EL (cell line): ENCODE results near the gene MYOCD.

Source experiments
- DNase-seq: peaks from one replicate; pipeline ENCODE4 v3.0.0-alpha.2; 2016

MYOCD gene

GRCh38 chr17:12644623-12645022, 21.1 kb upstream of the MYOCD start:
- no peak for DNase-seq

DNA sequence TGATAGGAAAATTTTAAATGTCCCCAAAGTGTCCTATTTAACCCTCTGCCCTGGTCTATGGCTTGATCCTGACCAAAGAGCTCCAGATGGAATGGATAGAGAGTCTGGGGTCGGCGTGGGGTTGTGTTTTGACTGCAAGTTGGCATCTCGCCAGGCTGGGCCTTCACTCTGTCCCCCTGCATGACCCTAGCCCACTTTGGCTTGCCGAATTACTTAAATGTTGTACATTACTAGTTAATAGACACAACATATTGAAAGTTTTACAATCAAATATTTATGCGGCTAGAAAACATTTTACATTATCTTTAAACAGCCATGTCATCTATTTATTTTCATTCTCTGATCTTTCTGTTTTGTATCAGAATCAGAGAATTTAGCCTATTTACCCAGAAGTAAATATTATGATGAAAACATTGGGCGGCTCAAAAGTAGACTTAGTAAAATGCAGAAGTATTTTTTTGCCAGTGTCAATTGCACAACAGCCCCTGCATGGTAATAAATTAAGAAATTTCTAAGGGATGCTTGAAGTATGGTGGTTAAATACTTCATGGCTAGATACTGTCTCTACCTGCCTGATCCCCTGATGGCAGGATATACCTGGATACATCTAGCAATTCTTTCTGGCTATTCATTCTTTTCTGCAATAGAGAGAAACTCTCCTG, 18.8 kb upstream of the MYOCD start:
- no peak for DNase-seq

GRCh38 chr17:12648498-12648897, 17.2 kb upstream of the MYOCD start:
- no peak for DNase-seq

DNA sequence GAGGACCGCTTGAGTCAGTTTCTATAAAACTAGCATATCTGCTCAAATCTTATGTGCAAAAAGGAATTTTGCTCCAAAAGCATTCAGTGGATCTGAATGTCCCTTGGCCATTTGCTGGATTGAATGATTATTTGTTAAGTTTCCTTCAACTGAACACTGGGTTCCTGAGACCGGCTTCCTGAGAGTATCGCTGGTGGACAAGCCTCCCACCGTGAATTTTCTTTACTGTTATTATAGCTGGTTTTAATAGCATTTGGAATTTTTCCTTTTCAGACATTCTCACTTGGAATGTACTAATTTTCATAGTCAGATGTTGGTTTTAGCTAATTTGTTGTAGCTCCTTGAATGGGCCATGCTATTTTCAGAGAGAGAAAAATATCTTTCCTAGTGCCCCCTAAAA, 9.8 kb upstream of the MYOCD start:
- DNase-seq, result no peak

DNA sequence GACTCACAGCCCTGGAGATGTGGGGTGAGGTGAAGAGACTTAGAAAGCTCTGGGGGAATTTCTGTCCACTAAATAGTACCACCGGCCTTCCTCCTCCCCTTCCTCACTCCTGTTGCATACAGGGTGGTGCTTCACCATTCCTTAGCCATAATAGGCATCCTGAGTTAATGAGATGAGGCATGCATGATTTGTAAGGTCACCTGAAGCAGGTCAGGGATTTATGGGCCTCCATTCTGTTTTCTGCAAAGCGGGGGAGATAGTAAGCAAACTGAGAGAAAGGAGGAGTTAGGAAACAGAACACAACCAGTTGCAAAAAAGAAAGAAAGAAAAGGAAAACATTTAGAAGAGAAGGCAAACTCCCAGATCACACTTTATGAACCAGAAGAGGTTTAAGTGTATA, 9.3 kb upstream of the MYOCD start:
- no peak for DNase-seq

- peak; percentile 64 for DNase-seq
These were observed 6.2 kb upstream of the MYOCD start for GRCh38 chr17:12659500-12659899.

GRCh38 chr17:12664252-12664651, 1.4 kb upstream of the MYOCD start:
- no peak for DNase-seq

DNA sequence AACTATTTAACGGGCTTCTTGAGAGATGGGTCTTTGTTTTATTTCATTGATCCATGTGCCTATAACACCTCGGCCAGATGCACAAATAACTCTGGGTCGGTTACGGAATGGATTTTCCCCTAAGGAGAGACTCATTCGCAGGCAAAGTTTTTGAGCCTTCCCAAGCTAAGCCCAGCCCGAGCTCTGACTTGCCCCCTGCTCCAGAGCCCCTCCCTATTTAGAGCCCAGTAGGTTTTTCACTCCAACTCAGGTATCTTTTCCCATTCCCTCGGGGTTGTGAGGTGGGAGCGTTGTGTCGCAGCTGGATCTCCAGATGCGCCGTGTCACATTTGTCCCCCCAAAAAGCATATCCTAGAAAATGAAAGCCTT, 812 bp upstream of the MYOCD start:
- DNase-seq, result no peak

DNA sequence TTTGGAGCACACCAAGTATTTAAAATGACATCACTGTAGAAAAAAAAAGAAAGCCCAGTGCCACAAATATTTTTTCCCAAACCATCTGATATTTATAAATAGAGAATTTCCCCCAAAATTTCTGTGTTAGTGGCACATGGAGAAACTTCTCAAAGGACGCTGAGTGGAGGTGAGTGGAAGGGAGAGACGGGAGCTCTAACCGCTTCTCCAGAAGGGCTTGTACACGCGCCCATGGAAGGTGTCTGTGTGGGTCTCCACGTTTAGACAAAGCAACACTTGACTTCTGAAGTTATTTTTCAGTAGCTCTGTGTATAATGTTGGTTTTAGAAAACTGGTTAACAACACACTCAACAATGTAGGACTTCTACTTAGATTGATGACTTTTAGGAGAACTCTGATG, 1.0 kb downstream of the MYOCD start:
- peak; percentile 3 for DNase-seq

DNA sequence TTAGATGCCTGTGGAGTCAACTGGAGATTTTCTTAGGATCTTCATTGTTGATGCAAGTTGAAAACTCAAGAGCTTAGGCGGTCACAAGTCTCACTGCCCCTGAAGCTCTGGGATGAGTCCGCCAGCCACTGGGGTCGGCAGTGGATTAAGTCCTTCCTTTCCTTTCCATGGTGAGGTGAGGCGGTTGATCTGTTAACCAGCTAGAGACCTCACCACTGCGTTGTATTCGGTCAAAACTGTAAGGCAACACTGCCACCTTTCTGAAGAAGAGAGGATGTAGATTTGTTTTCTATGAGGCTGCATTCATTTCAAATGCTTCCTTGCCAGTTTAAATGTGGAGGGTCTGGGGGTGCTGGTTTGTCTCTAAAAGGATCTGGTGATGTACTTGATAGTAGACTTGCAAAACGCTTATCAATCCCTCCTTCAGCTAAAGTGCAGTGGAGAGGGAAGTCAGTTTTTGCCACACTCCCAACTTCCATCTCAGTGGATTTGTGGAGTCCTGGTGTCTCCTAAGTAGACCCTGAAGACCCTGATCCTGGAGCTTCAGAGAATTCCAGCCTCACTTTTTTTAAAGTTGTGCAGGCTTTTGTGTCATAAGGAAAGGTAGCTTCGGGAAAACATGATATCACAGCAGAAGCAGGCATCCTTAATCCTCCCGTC, 1.7 kb downstream of the MYOCD start:
- peak; percentile 65 for DNase-seq

GRCh38 chr17:12671906-12672305, 6.2 kb downstream of the MYOCD start:
- no peak for DNase-seq

- no peak for DNase-seq
These were observed 7.3 kb downstream of the MYOCD start for GRCh38 chr17:12672947-12673346.

DNA sequence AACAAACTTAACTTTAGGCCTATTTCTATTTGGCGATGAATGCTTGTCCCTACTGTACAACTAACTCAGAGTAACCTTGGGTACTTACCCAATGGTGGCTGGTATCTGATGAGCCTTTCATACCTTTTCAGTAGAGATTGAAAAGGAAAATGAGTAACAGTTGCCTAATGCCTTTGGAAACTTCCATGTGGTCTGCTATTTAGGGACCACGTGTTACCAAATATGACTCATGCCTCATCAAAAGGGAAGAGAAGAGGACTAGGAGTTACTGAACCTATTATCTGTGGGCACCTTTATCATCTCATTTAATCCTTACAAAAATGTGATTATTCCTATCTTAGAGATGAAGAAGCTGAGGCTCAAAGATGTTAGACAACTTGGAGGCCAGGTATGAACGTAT, 8.1 kb downstream of the MYOCD start:
- DNase-seq, result peak; percentile 40

DNA sequence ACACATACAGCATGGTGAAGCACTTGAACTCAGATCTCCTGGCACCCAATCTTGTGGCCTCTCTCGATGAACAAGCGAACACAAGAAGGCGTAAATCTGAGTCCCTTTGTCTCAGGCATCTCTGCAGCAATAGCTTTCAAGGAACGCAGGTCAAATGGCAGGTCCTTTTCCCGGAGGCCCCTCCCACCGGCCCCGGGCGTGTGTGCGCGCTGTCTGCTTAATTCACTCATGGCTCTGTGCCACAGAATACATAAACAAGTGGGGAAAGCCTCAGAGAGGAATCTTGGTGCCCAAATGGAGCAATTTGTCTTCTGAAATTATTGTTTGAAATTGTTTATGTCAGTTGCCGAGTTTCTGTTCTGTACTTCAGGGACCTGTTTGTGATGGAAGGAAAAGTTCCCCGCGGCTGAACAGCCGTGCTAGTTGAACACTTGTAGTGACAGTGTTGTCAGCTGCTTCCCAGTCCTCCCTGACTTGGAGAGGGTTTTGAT, 14.8 kb downstream of the MYOCD start:
- DNase-seq, result no peak

- no peak for DNase-seq
These were observed 15.3 kb downstream of the MYOCD start for GRCh38 chr17:12680993-12681392.

GRCh38 chr17:12683299-12683698, 17.6 kb downstream of the MYOCD start:
- DNase-seq, result no peak

- no peak for DNase-seq
These were observed 20.8 kb downstream of the MYOCD start for GRCh38 chr17:12686486-12686885.

DNA sequence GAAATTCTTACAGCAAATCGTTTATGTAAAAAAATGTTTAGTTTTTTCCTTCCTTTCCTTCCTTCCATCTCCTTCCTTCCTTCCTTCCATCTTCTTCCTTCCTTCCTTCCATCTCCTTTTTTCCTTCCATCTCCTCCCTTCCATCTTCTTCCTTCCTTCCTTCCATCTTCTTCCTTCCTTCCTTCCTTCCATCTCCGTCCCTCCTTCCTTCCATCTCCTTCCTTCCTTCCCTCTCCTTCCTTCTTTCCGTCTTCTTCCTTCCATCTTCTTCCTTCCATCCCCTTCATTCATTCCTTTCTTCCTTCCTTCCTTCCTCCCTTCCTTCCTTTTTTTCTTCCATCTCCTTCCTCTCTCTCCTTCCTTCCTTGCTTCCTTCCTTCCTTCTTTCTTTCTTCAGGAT, 22.7 kb downstream of the MYOCD start:
- no peak for DNase-seq

- DNase-seq, result no peak
These were observed 25.5 kb downstream of the MYOCD start for GRCh38 chr17:12691173-12691572.

- DNase-seq, result peak; percentile 28
These were observed 27.9 kb downstream of the MYOCD start for GRCh38 chr17:12693640-12694039.

GRCh38 chr17:12706070-12706469, 40.4 kb downstream of the MYOCD start:
- DNase-seq, result no peak

- DNase-seq, result peak; percentile 6
These were observed 43.4 kb downstream of the MYOCD start for GRCh38 chr17:12709063-12709462.

DNA sequence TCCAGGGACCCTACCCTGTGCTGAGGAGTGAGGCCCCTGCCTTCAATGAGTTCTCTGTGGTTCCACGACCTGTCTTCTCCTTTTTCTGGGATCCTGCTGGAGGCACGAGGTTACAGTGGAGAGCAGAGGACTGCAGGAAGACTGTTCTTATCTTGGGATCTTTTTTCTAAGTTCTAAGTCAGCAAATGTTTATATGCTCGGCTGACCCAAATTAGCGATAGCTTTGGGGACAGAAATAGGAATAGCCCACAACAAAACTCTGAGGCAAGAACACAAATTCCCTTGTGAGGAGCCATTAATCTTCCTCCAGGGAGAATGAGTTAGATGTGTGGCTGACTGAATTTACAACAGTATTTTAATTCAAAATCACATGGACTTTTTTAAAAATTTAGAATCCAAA, 46.7 kb downstream of the MYOCD start:
- no peak for DNase-seq

GRCh38 chr17:12712941-12713340, 47.3 kb downstream of the MYOCD start:
- DNase-seq, result no peak

GRCh38 chr17:12719948-12720347, 54.3 kb downstream of the MYOCD start:
- no peak for DNase-seq
